Hematopoietic multipotent progenitor cell treated with erythropoietin and hydrocortisone succinate and interleukin-3 and kit ligand, for 6 days (in vitro differentiated cells): ENCODE results near the gene MGAT4C.
"Not testable (repeated sequence)": the region's sequence is repeated elsewhere in the genome, so short reads cannot be mapped to it uniquely, and the experiment has no call there.

Experiments
- DNase-seq: peaks from one replicate; pipeline ENCODE4 v3.0.0-alpha.2; 2015

MGAT4C gene

GRCh38 chr12:86226481-86226880, 29.7 kb downstream of the MGAT4C start:
- no peak for DNase-seq

- no peak for DNase-seq
Observed at GRCh38 chr12:86216591-86216990, 39.6 kb downstream of the MGAT4C start.

DNA sequence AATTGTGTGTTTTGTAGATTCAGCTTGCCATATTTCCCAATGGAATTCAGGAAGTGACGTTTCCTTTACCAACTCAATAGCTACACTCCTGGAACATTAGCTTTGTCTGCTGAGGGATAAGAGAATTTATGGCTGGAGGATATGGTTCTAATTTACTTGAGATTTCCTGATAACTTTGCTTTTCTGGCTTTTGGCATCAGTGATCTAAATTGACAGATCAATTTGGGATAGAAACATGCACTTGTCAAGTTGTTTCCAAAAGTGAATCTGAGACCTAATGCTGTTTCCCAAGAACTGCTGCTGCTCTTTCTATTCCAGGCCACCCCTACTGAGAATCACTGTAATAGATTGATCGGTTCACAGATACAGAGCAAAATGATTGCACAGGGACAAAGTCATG, 43.2 kb downstream of the MGAT4C start:
- no peak for DNase-seq

GRCh38 chr12:86198696-86199444, 57.3 kb downstream of the MGAT4C start:
- no peak for DNase-seq

DNA sequence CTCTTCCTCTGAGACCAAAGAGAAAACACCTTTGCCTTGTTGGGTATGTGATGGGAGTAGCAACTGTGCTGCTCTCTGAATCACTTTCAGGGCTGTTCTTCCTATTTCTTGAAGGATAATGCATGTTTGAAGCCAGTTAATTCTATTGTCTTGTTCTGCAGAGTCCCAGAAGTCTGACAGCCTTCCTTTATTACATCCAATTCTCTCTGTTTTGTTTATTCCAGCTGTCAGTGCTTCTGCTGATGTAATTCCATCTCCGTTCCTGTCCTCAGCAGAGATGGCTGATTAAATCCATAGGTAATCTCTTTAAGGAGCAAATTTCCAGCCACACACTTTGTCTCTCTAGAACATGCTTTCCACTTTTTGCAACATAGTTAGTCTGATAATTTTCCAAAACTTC, 59.7 kb downstream of the MGAT4C start:
- no peak for DNase-seq

DNA sequence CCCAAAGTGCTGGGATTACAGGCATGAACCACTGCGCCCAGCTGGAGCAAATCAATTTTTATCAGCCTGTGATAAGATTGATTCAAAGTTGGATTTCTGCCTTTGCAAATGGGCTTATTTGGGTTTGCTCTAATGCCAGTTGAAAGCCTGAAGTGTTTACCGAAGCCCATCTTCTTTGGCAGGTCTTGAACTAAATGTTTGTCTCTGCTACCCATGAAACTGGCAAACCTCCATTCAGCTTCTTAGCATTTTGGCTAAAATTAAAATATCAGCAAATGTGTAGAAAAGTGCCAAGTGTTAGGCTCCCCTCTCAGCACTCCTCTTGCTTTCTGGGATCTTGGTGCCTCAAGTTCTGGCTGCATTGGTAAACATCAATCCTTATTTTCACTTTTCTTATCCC, 61.5 kb downstream of the MGAT4C start:
- DNase-seq: no peak

DNA sequence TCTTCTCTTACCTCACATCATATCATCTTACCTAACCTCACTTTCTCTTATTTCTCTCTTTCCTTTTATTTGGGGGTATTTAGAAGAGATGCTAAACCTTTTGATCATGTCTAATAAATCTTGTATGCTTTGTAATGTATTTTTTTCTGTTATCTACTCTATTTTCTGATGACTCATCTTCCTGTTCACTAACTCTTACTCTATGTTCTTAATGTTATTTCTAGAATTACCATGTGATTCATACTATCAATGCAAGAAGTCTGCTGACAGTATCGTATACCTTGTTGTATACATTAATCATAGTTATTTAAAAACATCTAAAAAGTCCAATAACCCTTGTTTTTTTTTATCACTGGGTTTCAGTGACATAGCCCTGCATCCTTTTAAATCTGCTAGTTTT, 62.3 kb downstream of the MGAT4C start:
- DNase-seq: no peak

DNA sequence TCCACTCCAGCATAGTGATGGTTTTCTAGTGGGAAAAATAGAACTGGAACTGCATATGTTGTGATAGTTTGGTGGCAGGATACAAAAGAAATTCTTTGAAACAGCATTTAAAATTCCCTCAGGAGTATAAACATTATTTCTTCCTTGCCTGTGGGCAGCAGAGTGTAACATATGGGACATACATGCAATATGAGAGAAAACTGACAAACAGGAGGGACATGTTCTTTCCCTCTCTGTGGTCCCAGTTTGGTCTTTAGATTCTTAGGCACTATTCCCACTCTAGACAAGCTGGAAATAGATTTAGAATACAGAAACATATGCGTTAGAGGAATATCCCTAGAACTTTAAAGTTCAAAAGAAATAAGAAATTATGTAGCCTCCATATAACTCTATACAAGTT, 68.0 kb downstream of the MGAT4C start:
- DNase-seq: no peak

DNA sequence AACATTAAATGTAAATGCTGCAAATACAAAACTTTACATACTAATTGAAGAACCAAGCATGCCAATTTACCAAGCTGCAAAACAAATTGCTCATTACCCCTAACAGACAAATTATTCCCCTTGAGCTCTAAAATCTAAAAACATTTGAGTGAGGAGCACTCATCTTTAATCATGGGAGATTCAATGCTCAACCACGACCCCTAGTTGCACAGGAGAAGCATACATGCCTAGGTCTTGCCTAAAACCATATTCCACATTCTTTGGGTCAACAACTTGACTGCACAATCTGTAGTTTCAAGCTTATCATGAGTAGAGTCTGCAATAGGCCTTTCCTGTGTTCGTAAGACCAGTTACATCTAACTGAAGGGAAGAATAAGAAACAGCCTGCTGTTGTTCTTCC, 69.7 kb downstream of the MGAT4C start:
- DNase-seq: no peak

DNA sequence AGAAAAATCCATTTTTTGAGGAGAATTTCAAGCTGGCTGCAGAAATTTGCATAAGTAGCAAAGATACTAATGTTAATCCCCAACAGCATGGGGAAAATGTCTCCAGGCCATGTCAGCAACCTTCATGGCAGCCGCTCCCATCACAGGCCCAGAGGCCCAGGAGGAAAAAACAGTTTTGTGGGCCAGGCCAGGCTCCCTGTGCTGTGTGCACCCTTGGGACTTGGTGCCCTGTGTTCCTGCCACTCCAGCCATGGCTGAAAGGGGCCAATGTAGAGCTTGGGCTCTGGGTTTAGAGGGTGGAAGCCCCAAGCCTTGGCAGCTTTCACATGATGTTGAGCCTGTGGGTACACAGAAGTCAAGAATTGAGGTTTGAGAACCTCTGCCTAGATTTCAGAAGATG, 76.3 kb downstream of the MGAT4C start:
- DNase-seq: no peak

- no peak for DNase-seq
Observed at GRCh38 chr12:86174188-86174587, 82.0 kb downstream of the MGAT4C start.

DNA sequence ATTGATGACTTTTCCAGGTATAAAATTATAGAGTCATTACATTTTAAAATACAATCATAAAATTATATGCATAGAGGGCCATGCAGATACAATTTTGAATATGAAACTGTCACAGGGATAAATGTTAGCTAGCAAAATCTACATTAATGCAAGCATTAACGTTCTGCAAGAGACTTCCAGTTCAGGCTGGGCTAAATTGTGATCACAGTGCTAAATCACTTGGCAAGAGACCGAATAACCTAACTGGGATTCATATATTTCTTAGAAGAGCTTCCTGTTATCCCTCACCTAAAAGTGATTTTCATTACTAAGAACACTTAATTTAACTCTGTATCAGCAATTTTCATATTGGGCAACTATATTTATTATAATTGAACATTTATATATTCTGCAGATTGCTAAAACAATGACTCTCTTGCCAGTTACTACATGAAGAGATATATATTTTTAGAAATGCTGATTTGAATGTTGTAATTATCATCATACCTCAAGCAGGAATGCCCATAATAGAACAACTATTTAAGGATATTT, 83.2 kb downstream of the MGAT4C start:
- no peak for DNase-seq

DNA sequence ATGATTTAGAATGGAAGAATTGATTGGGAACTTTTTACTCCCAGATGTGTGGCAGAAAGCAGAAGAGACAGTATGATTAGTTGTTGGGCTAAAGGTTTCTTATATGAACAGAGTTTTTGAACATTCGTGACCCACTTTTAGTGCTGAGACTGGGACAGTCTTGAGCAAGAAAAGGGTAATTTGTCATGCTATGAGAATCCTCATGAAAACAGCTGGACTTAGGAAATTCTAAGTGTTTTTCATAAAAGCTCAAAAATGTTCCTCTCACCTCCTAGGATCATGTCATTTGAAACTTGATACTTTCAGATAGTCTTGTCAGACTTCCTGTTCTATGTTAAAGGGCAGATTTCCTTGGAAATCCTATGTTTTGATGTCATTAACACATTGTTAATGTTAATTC, 86.1 kb downstream of the MGAT4C start:
- no peak for DNase-seq

- DNase-seq: no peak
Observed at GRCh38 chr12:86158956-86159355, 97.2 kb downstream of the MGAT4C start.

- DNase-seq: no peak
Observed at GRCh38 chr12:86154620-86155019, 101.6 kb downstream of the MGAT4C start.

DNA sequence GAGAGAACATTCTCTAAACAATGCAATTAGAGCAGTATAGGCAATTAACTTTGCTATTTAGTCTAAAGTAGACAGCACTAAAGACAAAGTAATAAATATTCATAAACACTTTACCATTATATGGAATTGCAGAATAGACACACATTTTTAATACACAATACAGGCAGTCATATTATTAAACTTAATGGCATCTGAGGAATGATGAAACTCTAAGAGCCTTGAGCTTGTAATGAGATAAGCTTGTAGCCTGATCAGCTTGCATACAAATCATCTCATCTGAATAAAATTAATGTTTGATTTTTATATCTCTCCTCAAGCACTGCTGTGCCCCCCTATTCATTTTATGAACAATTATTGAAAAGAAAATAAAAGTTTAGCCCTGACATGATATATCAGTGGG, 107.6 kb downstream of the MGAT4C start:
- DNase-seq: no peak

DNA sequence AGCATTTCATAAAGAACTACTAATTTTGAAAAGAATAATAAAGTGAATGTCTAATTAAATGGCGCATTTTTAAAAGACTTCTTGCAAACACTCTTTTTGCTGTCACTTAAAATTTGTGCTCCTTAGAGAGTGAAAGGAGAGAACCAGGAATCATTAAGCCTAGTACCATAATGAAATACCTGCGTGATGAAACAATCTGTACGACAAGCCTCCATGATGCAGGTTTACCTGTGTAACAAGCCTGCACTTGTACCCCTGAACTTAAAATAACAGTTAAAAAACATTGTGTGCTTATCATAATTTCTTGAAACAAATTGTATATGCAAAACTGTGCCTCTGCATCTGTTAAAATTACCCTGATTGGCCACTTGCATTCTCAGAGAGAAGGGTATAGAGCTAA, 108.1 kb downstream of the MGAT4C start:
- DNase-seq: no peak

DNA sequence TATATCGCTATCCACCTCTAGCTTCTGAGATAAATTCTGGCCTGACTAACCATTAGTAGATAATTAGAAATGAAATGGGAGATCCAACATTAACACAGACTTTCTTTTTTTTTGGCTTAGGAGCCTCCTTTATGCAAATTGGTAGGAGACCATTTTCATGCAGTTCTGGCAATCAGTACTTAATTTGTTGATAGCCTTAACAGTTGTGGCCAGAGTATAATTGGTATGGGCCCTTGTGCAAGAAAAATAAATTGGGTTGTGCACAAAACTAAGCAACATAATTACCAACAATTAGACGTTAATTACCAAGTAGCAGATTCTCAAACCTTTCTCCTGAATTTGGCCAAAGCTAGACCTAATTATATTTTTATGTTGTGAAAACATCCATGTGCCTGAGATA, 111.0 kb downstream of the MGAT4C start:
- DNase-seq: no peak

DNA sequence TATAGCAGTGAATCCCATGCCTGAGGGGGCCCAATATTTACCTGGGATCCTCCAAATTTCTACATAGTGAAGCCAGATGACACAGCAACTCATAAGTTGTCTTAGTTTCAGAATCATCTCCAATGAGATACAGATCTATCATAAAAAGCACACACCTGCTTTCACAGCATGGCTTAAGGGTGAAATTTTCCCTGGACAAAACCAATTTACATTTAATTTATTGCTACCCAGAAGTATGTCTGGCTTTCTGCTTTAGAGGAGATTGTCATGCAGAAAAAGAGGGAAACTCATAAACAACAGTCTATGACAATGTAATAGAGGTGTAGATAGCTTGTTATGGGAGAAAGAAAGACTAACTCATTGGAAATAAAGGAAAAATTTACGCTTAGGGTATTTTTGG, 113.0 kb downstream of the MGAT4C start:
- DNase-seq: no peak

GRCh38 chr12:86139671-86140070, 116.5 kb downstream of the MGAT4C start:
- no peak for DNase-seq

- DNase-seq: no peak
Observed at GRCh38 chr12:86138770-86139169, 117.4 kb downstream of the MGAT4C start.

DNA sequence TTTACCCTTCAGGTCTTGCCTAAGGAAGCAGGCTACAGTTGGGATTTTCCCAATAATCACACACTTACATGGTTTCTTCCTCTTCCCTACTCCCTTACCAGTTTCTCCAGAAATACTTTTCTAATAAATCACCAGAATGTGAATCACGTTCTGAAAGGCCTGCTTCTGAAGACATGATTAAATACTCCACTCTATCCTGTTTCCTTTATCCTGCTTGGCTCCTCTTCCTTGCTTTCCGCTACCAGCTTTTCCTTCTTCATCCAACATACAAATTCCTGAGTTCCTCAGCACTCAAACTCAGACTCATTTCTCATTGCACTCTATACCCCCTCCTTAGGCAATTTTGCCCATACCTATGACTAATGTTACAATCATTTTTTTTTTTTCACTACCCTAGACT, 118.3 kb downstream of the MGAT4C start:
- no peak for DNase-seq

GRCh38 chr12:86134561-86134960, 121.6 kb downstream of the MGAT4C start:
- no peak for DNase-seq

GRCh38 chr12:86126900-86127299, 129.3 kb downstream of the MGAT4C start:
- not testable (repeated sequence) for DNase-seq

DNA sequence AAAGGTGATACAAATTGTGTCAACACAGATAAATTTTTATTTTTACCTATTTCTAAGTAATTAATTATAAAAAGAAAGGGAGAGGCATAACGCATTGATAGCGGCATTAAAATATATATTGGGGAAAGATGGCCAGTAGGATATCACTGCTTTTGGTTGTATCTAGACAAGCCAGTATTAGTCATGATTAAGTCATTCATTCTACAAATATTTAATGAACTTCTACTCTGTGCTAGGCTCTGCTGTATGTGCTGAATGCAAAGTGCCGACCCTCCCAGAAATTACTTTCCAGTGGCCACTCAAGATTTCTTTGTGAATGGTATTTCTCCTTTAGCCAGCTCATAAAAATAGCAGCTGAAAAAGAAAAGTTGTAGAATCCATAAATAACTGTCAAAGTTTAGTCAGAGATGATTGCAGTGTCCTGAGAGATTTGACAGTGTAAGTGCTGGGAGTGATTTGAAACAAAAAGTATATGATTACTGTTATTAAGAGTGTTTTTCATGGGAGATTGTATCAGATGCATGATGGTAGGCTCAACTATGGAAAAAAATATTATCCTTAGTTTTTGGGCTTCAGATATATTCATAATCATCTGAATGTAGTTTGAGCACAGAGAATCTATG, 133.2 kb downstream of the MGAT4C start:
- no peak for DNase-seq
